ENCODE data around the gene ZC3H12C.

Gene ZC3H12C

GRCh38 chr11:110098645-110099044, 5.5 kb downstream of the ZC3H12C start:
- DNase-seq = no peak

GRCh38 chr11:110100476-110101240, 7.5 kb downstream of the ZC3H12C start:
- no peak for DNase-seq

- no peak for DNase-seq
These were observed 13.6 kb downstream of the ZC3H12C start for GRCh38 chr11:110106713-110107274.

GRCh38 chr11:110110854-110111253, 17.7 kb downstream of the ZC3H12C start:
- DNase-seq = no peak

- no peak for DNase-seq
These were observed 19.3 kb downstream of the ZC3H12C start for GRCh38 chr11:110112457-110112856.

GRCh38 chr11:110113505-110113904, 20.3 kb downstream of the ZC3H12C start:
- no peak for DNase-seq

GRCh38 chr11:110113973-110114372, 20.8 kb downstream of the ZC3H12C start:
- no peak for DNase-seq

GRCh38 chr11:110119317-110119716, 26.1 kb downstream of the ZC3H12C start:
- no peak for DNase-seq

GRCh38 chr11:110121204-110121603, 28.0 kb downstream of the ZC3H12C start:
- no peak for DNase-seq

- DNase-seq = no peak
These were observed 29.8 kb downstream of the ZC3H12C start for GRCh38 chr11:110123003-110123402.

- DNase-seq = no peak
These were observed 31.4 kb downstream of the ZC3H12C start for GRCh38 chr11:110124605-110125004.

- DNase-seq = no peak
These were observed 32.4 kb downstream of the ZC3H12C start for GRCh38 chr11:110125632-110126031.

- no peak for DNase-seq
These were observed 33.7 kb downstream of the ZC3H12C start for GRCh38 chr11:110126936-110127335.

- DNase-seq = peak; percentile 24
These were observed 35.0 kb downstream of the ZC3H12C start for GRCh38 chr11:110128161-110128560.

- peak; percentile 97 for DNase-seq
These were observed 37.5 kb downstream of the ZC3H12C start for GRCh38 chr11:110130642-110131238.

- DNase-seq = peak; percentile 91
These were observed 38.4 kb downstream of the ZC3H12C start for GRCh38 chr11:110131386-110132123.

GRCh38 chr11:110133160-110133559, 40.0 kb downstream of the ZC3H12C start:
- no peak for DNase-seq

- peak; percentile 47 for DNase-seq
These were observed 40.9 kb downstream of the ZC3H12C start for GRCh38 chr11:110134110-110134509.

GRCh38 chr11:110141812-110142211, 48.6 kb downstream of the ZC3H12C start:
- DNase-seq = no peak

GRCh38 chr11:110147962-110148709, 54.9 kb downstream of the ZC3H12C start:
- DNase-seq = no peak

GRCh38 chr11:110148775-110149744, 55.9 kb downstream of the ZC3H12C start:
- no peak for DNase-seq

- DNase-seq = no peak
These were observed 59.0 kb downstream of the ZC3H12C start for GRCh38 chr11:110152199-110152598.
